Smooth muscle cell of the coronary artery (primary cell): ENCODE data around the gene LAMB1. TPM values are rescaled to one million over a fixed set of nuclear protein-coding genes. Genes with fewer than 3 reads are reported as not detected.

ENCODE experiments used
- total RNA-seq: library from RNA; depleted of rRNA; stranded (reverse); fragments of >200 nt; gene quantifications from 2 replicates; pipeline ENCODE4 v1.2.3, GENCODE V29; 2014; ENCODE audit warnings: low replicate concordance

The LAMB1 gene
- 535 and 632 TPM in 2 replicates for total RNA-seq

GRCh38 chr7:108002726-108003598 is at the start of gene LAMB1:
Gene LAMB1 (minus strand): TSS chr7:108003161. CDS start chr7:108002885, 276 bp downstream.

GRCh38 chr7:107890962-107891635 is 111.9 kb downstream of the LAMB1 start, which contains the start of gene DLD:
Gene DLD (plus strand): TSS chr7:107891183. CDS start chr7:107891251, 68 bp downstream.

Other genes starting within 250 kb of the LAMB1 start
- not detected in 2 replicates for gene SLC26A3, start 199.9 kb downstream of the LAMB1 start, total RNA-seq
- gene DLD, start 112.0 kb downstream of the LAMB1 start, total RNA-seq: 26.7 and 42.0 TPM in 2 replicates
- gene LAMB4, start 127.2 kb upstream of the LAMB1 start, total RNA-seq: 0.12 and 0.15 TPM in 2 replicates